ENCODE results near the gene ARHGAP28.
"Not testable (repeated sequence)": the region's sequence is repeated elsewhere in the genome, so short reads cannot be mapped to it uniquely, and the experiment has no call there.

The ARHGAP28 gene

GRCh38 chr18:6820314-6820713 lies 90.8 kb downstream of the ARHGAP28 start:
- DNase-seq: no peak

DNA sequence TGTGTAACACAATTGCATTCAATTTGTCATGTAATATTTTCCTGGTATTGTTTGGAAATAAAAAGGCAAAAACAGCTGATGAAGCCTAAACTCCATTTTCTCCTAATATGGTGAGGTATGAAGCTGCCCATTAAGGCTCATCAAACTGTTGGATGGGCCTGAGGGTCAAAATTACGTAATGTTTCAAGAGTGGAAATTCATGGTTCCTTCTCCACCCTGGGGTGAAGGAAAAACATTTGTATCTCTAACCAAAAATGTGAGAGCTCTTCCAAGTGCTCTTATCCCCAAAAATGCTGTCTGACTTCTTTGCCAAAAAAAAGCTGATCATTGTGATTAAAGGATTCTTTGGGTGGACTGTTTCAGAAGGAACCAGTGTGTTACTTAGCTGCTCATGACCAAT lies 91.8 kb downstream of the ARHGAP28 start:
- no peak for DNase-seq

GRCh38 chr18:6827161-6827560 lies 97.6 kb downstream of the ARHGAP28 start:
- not testable (repeated sequence) for DNase-seq

GRCh38 chr18:6827566-6827965 lies 98.0 kb downstream of the ARHGAP28 start:
- not testable (repeated sequence) for DNase-seq

DNA sequence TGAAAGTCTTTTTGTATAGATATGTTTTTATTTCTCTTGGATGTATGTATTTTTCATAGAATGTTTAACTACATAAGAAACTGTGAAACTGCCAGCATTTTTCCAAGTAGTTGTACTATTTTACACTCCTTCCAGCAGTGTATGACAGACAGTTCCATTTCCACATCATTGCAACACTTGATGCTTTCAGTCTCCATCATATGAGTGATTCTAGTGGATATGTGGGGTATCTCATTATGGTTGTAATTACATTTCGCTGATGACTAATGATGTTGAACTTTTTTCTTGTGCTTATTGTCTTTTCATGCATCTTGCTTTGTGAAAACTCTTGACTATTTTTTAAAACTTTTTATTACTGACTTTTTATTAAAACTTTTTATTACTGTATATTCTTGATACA lies 101.4 kb downstream of the ARHGAP28 start:
- no peak for DNase-seq

DNA sequence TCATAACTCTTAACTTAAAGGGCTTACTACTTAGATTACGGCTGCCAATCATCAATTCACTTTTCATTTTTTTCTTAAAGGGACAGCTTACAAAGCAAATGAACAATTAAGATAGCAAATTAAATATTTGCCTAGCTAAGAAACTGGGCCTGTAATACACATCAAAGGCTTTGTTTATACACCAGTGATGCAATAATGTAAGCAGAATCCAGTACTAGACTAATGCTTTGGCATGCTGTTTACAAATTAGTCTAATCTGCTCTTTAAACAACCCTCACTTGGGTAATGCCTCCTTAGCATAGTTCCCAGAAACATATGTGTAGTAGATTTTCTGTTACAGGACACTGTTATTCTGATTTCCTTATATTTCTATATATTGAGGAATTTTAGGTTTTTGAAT lies 105.8 kb downstream of the ARHGAP28 start:
- DNase-seq: no peak

DNA sequence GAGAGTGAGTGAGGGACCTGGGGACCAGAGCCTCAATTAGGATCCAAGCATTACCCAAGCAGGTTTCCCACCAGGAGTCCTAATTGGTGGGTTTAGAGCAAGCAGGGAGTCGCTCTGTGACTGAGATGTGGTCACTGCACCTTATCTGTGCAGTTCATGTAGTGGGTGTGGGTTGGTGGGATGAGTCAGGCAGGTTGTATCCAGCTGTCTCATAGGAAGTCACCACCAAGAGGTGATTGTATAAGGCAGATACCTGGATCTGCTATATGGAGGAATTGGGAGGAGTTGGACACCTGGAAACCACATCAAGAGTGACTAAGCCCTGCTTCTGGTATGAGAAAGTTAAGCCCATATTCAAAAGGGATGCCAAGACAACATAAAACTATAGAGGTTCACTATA lies 106.8 kb downstream of the ARHGAP28 start:
- no peak for DNase-seq

DNA sequence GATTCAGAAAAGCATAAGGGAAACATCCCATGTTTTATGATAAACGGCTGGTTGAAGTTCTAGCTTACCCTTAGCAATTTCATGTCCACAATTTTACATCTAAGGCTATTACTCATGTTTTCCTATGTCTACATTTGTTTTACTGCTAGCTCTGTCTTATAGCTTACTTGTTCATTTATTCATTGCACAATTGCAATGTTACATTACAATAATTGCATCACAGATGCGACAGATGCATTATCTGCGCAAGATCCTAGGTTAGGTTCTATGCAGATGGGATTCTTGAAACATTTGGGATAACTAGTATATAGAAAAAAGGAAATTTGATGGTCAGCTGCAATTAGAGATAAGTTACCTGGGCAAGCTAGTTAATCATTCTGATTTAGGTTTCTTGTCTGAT lies 108.4 kb downstream of the ARHGAP28 start:
- no peak for DNase-seq

GRCh38 chr18:6842081-6842480 lies 112.6 kb downstream of the ARHGAP28 start:
- DNase-seq: no peak

DNA sequence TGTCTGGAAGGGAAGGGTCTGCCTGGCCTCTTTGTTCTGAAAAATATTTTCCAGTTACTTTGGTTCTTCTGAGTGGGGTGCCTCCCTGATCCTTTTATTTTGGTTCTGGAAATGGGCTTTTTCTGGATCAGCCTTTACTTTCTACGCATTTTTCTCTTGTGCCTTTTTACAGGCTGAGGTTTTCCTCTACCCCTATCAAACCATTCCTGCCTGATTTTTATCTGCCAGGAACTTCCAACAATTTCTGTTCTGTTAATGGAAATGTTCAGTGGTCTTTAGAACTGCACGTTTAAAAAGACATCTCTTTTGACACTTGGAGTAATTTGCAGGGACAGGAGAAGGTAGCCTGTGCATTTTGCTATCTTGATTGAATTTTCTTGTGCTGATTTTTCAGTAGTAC lies 113.8 kb downstream of the ARHGAP28 start:
- DNase-seq: no peak

DNA sequence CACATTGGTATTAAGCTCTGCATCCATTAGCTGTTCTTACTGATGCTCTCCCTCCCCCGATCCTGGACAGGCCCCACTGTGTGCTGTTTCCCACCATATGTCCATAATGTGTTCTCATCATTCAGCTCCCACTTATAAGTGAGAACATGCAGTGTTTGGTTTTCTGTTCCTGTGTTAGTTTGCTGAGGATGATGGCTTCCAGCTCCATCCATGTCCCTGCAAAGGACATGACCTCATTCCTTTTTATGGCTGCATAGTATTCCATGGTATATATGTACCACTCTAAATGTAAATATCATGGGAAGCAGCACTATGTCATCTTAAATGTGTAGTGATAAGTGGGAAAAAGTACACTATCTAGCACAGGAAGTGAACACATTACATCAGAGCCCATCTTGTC lies 116.0 kb downstream of the ARHGAP28 start:
- not testable (repeated sequence) for DNase-seq

DNA sequence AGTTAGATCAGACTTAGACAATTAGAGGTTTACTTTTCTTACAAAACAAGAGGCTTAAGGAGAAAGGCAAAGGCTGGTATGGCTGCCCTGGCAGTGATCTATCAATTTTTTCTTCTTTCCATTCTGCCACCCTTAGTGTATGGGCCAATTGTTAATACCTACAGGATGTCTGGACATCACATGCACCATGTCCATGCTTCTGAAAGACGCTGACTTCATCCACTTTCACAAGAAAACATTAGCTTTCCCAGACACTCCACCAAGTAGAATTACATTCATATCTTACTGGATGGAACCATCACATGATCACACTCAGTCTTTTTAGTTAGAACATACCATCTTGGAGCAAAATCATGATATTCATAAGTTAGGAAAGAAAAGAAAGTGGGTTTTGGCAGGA lies 120.9 kb downstream of the ARHGAP28 start:
- no peak for DNase-seq

DNA sequence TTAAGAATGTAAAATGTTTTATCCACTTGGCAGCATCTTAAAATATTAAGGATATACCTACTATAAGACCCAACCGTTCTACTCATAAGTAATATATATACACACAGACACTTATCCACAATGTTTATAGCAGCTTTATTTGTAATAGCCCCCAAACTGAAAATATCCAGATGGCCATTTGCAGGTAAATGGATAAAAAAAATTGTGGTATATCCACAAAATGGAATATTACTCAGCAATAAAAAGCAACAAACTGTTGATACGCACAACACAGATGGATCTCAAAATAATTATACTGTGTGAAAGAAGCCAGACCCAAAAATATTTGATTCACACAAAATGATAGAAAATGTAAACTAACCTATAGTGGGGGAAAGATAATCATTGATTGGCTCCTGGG lies 122.0 kb downstream of the ARHGAP28 start:
- no peak for DNase-seq

GRCh38 chr18:6854811-6855210 lies 125.3 kb downstream of the ARHGAP28 start:
- no peak for DNase-seq

DNA sequence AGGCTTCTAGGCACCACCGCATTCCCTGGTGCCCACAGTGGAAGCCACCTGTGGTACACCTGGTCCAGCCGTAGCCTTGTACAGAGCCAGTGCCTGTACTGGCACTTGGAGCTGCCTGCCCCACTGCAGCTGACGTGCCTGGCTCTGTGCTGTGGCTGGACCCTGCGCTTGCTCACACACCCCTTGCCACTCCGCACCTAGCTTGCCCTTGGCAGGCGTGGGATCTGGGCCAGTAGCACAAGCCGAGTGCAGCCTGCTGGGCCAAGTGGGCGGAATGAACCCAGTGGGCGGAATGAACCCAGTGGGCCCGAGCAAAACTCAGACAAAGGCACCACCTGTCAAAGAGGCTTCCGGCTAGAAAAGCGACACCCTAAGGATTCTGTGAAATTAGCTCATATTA lies 126.3 kb downstream of the ARHGAP28 start:
- DNase-seq: no peak

DNA sequence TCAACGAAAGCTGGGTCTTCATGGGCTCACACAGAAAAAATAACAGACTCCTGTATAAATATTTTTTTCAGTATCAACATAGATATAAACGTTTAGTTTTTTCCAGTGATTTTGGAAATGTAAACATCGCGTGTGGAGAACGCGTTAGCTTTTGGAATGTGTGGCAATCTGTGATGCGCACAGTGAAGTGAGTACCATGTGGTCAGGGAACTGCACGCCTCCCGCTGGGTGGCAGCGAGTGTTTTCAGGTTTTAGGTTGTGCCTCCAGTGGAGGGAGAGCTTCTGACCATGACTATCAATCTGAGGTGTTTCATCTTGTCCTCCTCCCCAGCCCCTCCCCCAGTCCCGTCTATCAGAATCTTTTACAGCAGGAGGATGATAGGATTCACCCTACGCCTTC lies 127.8 kb downstream of the ARHGAP28 start:
- no peak for DNase-seq

- no peak for DNase-seq
Observed at GRCh38 chr18:6859676-6860422, 130.3 kb downstream of the ARHGAP28 start.

DNA sequence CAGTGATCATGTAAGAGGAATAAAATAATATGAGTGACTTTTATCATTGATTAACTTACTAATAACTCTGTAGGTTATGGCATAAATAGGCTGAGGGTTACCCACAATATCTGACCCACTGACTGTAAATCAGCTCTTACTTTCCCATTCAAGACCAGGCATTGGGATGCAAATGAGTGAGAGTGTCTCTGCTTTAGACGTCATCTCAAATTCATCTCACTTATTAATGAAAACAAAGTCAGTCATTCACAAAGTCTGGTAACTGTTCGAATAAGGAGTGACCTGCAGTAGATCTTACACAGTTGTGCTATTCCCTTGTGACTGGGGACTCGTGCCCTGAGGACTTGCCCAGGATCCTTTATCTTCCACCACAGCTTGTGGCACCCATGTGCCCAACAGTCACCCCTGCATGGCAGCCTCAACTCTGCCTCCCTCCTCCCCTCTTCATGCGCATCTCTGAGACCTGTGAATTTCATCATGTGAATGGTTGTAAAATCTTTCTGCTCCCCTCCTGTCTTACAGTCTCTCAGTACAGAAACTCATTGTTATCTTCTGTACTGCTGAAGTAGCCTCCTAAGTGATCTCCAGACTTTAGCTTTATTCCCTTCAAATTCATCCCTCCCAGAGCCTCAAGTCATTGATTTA lies 131.4 kb downstream of the ARHGAP28 start:
- DNase-seq: no peak

GRCh38 chr18:6865251-6865650 lies 135.7 kb downstream of the ARHGAP28 start:
- DNase-seq: no peak

DNA sequence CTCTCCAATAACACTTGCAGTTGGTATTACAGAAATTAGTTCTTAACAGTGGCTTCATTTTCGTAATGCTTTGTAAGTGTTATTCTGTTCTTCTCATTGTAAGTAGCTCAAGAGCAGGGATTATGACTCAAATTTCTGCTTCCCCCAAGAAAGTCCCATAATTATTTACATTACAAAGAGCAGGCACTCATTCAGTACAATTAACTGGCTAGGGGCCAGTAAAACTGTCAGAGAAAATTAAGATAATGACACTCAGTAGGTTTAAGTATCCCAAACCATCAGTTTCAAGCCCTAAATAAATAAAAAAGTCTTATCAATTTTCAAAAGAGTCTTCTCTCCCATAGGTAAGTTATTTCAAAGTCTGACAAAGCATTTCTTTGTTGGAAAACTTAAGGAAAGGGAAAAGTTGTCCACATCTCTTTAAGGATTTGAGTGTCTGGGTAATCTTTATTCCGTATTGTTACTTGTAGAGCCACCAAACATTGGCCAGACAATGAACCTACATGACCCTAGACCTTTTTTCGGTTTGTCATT lies 137.1 kb downstream of the ARHGAP28 start:
- no peak for DNase-seq

DNA sequence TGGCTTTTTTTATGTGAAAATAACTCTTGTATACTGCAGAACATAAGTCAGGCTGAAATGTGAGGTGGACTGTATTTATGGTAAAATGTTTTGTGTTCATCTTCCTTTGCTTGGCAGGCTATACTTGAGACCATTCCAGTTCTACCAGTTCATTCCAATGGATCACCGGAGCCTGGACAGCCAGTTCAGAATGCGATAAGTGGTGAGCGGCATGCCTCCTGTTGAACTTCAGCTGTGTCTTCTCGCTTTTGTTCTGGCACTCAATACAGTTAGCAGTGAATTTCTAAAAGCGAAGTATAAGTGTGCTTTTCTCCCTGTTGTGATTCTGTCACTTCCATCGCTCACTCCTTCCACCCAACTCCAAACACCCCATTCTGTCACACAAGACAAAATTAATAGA lies 138.5 kb downstream of the ARHGAP28 start:
- no peak for DNase-seq

DNA sequence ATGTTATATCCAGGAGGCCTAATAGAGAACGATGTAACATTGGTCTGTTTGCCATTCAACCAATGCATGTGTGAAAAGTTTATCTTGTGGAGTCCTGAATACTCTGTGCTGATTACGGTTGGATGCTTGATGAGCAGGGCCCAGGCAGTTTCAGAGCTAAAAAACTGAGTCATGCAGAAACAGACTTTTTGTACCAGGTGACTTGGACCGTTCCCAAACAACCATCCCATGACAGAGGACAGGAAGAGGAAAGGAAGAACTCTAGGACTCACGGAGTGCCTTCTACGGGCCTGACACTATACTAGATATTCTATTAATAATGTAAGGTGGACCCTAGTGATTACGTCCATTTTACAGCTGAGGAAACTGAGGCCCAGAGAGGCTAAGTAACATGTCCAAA lies 142.1 kb downstream of the ARHGAP28 start:
- no peak for DNase-seq

- DNase-seq: no peak
Observed at GRCh38 chr18:6873040-6873751, 143.7 kb downstream of the ARHGAP28 start.

GRCh38 chr18:6874315-6874714 lies 144.8 kb downstream of the ARHGAP28 start:
- DNase-seq: no peak
